Epithelial cell of esophagus (primary cell): Measurements from ENCODE around the gene TPRKB.

ENCODE experiments used
- DNase-seq: peaks from one replicate; pipeline ENCODE4 v3.0.0; 2010; ENCODE audit warnings: low read depth
- H3K4me3 ChIP-seq: 2 replicates; pipeline ENCODE4 v1.5.1; 2011; ENCODE audit warnings: mild to moderate bottlenecking, low read length, control low read depth
- CTCF ChIP-seq: IDR thresholded peaks from 2 replicates; pipeline ENCODE4 v1.5.1; 2011; ENCODE audit warnings: low read depth, mild to moderate bottlenecking, low read length, control low read depth, inconsistent platforms; ENCODE audit not compliant: insufficient read depth; ENCODE audit errors: missing control alignments

The TPRKB gene

DNA sequence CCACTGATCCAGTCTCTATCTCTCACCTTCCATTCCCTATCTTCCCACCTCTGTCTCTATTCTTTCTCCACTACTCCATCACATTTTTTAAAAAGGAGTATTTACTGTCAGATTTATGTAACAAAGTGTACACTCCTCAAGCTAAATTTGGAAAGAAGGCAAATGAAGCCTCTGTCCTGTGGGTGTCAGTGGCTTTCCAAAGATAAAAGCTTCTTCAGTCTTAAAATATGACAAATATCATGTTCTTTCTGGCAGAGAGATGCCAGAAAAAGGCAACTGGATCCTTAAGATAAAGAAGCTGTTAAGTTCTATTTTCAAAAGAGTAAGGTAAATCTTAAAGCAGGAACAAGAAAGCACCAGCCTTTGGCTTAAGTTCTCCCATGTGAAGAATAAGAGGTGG lies 35.7 kb upstream of the TPRKB start:
- no peak for TF ChIP-seq CTCF
- no peak for DNase-seq
- no peak overlapping the region for H3K4me3 ChIP-seq

- H3K4me3 ChIP-seq = no peak overlapping the region
- no peak for DNase-seq
- TF ChIP-seq CTCF = no peak
These were observed 33.6 kb upstream of the TPRKB start for GRCh38 chr2:73770725-73771124.

DNA sequence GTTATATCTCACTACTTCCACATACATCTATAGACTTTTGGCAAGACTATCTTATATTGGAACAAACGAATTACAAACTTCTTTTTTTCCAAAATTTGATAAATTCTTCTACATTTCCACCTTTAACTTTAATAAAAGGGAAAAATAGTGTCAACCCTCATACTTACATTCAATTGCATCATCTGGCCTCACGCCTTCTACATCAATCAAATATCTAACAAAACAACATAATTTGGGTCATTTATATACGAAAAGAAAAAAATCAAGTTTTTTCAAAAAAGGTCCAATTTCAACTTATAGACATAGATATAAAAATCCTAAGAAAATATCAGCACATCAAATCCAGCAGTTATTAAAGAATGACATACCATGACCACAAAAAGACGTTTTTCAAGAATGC lies 29.8 kb upstream of the TPRKB start:
- no peak for TF ChIP-seq CTCF
- H3K4me3 ChIP-seq = no peak overlapping the region
- DNase-seq = no peak

GRCh38 chr2:73766349-73766748 lies 29.2 kb upstream of the TPRKB start:
- no peak overlapping the region for H3K4me3 ChIP-seq
- DNase-seq = no peak
- TF ChIP-seq CTCF = no peak

DNA sequence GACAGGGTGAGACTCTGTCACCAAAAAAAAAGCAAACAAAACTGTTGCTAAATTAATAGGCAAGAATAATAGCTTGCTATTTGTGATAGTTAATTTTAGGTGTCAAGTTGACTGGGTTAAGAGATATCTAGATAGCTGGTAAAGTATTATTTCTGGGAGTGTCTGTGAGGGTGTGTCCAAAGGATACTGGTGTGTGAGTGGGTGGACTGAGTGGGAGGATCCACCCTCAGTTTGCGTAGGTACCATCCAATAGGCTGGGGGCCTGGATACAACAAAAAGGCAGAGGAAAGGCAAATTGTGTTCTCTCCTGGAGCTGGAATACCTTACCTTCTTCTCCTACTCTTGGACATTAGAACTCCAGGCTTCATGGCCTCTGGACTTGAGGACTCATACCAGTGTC lies 27.8 kb upstream of the TPRKB start:
- no peak for DNase-seq
- no peak for TF ChIP-seq CTCF
- no peak overlapping the region for H3K4me3 ChIP-seq

DNA sequence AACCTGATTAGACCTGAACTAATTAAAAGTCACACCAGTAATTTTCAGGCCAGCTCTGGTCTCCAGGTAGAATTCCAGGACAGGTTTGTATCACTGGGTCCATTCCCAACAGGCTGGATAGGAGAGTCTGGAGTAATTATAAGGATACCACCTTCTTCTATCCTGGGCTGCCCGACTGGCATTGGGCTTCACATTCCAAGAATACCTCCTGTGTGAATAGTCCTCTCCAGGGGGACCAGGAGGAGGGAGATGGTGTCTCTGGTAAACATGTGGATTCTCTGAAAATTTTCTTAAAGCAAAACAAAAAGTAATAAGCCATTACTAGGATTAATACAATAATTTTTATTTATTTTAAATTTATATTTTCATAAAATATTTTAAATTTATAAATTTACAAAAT lies 25.4 kb upstream of the TPRKB start:
- no peak for TF ChIP-seq CTCF
- no peak overlapping the region for H3K4me3 ChIP-seq

GRCh38 chr2:73759904-73760303 lies 22.8 kb upstream of the TPRKB start:
- no peak for DNase-seq
- H3K4me3 ChIP-seq = no peak overlapping the region
- no peak for TF ChIP-seq CTCF

More for the DNA sequence above, 25.4 kb upstream of the TPRKB start:
- DNase-seq = no peak
